H1 (cell line): ENCODE results near the gene KLK7.

Experiments
- CBX5 ChIP-seq: fragments of 300-800, 300-1000 bp; sonication (generic); IDR thresholded peaks from 2 replicates; pipeline ENCODE4 v1.7.1; 2016; ENCODE audit warnings: antibody characterized with exemption, low read length, low read depth
- CHD1 ChIP-seq: IDR thresholded peaks from 2 replicates; pipeline ENCODE4 v1.6.1; 2012; ENCODE audit warnings: low read depth, low read length, improper control_type of control experiment
- CTCF ChIP-seq, 3 experiments: IDR thresholded peaks; 1 replicate in 2 of 3; 2 replicates in 1 of 3; pipeline versions ENCODE4 v1.5.1 to v1.6.1; 2011; ENCODE audit warnings: low read length in 3 of 3, mild to moderate bottlenecking in 3 of 3, inconsistent platforms in 2 of 3, low read depth in 1 of 3, moderate library complexity in 1 of 3; ENCODE audit not compliant: insufficient read depth in 1 of 3; ENCODE audit errors: control extremely low read depth in 1 of 3
- JUN ChIP-seq: IDR thresholded peaks from 2 replicates; pipeline ENCODE4 v1.6.1; 2011; ENCODE audit warnings: low read depth, mild to moderate bottlenecking, improper control_type of control experiment, low read length
- POLR2A ChIP-seq, 2 experiments: IDR thresholded peaks; 1 replicate in 1 of 2; 2 replicates in 1 of 2; pipeline ENCODE4 v1.6.1; 2011; ENCODE audit warnings: low read depth in 2 of 2, low read length in 2 of 2, mild to moderate bottlenecking in 2 of 2; ENCODE audit errors: control extremely low read depth in 1 of 2
- POLR2AphosphoS5 ChIP-seq: IDR thresholded peaks from 2 replicates; pipeline ENCODE4 v1.6.1; 2011; ENCODE audit warnings: low read depth, low read length
- RAD21 ChIP-seq, 2 experiments: IDR thresholded peaks in 1 of 2; conservative IDR thresholded peaks in 1 of 2; 2 replicates each; pipeline ENCODE4 v1.6.1; 2011; ENCODE audit warnings: low read depth in 2 of 2, low read length in 2 of 2, improper control_type of control experiment in 1 of 2, inconsistent platforms in 1 of 2, mild to moderate bottlenecking in 1 of 2, moderate library complexity in 1 of 2

- TF ChIP-seq POLR2A (IDR thresholded peaks at IDR 0.05; ENCODE audit: control extremely low read depth in 1 of 2, low read depth in 2 of 2, low read length in 2 of 2) (no peak), CBX5 (no peak), POLR2AphosphoS5 (no peak), CTCF (IDR thresholded peaks at IDR 0.05; ENCODE audit: control extremely low read depth in 1 of 3, insufficient read depth in 1 of 3, low read depth in 1 of 3, low read length in 3 of 3) (no peak), CHD1 (no peak), JUN (no peak), RAD21 (IDR thresholded peaks at IDR 0.05 in 1 of 2, conservative IDR thresholded peaks at IDR 0.05 in 1 of 2; ENCODE audit: low read depth in 2 of 2, low read length in 2 of 2) (no peak)
Observed at GRCh38 chr19:51019544-51019925, 35.8 kb upstream of the KLK7 start, which contains the start of gene KLK10.
